SIG-M5 treated with dmso at 0.1 percent for 504 hours (cell line): Measurements from ENCODE around the gene RABGAP1.
A peak's percentile ranks its signal among the peaks of the same experiment; 100 is the strongest.
"Not testable (repeated sequence)": the region's sequence is repeated elsewhere in the genome, so short reads cannot be mapped to it uniquely, and the experiment has no call there.

Source experiments
- DNase-seq: peaks from one replicate; lab custom pipeline; 2025; ENCODE audit not compliant: unreplicated experiment; lab: John Stamatoyannopoulos, UW

RABGAP1 gene

GRCh38 chr9:122940749-122941581, at the start of gene RABGAP1:
Gene RABGAP1, plus strand, starts transcription at chr9:122941020. Its CDS starts 16,040 bp downstream, at chr9:122957060.
- DNase-seq, result peak; percentile 97

- DNase-seq, result no peak
These were observed 42.9 kb upstream of the RABGAP1 start for GRCh38 chr9:122897969-122898368.

GRCh38 chr9:122900791-122901190, 40.0 kb upstream of the RABGAP1 start:
- DNase-seq, result no peak

GRCh38 chr9:122904466-122904822, 36.4 kb upstream of the RABGAP1 start:
- DNase-seq, result no peak

- peak; percentile 99 for DNase-seq
These were observed 35.8 kb upstream of the RABGAP1 start, which contains the start of gene RC3H2 for GRCh38 chr9:122904823-122905710. Gene RC3H2, minus strand, starts transcription at chr9:122905359. Its CDS starts 7,850 bp downstream, at chr9:122897509.

- not testable (repeated sequence) for DNase-seq
These were observed 34.7 kb upstream of the RABGAP1 start for GRCh38 chr9:122906122-122906521.

- DNase-seq, result no peak
These were observed 28.2 kb upstream of the RABGAP1 start for GRCh38 chr9:122912671-122912963.

GRCh38 chr9:122912964-122913673, 27.7 kb upstream of the RABGAP1 start, which contains the start of gene ZBTB6:
Gene ZBTB6, minus strand, starts transcription at chr9:122913323. Its CDS starts 1,251 bp downstream, at chr9:122912072.
- peak; percentile 86 for DNase-seq

- DNase-seq, result no peak
These were observed 22.5 kb upstream of the RABGAP1 start for GRCh38 chr9:122918310-122918709.

GRCh38 chr9:122922713-122923112, 18.1 kb upstream of the RABGAP1 start:
- no peak for DNase-seq

- no peak for DNase-seq
These were observed 16.9 kb upstream of the RABGAP1 start for GRCh38 chr9:122923947-122924346.

- DNase-seq, result no peak
These were observed 10.9 kb upstream of the RABGAP1 start for GRCh38 chr9:122929796-122930354.

- no peak for DNase-seq
These were observed 10.1 kb upstream of the RABGAP1 start for GRCh38 chr9:122930541-122931225.

GRCh38 chr9:122931226-122932121, 9.3 kb upstream of the RABGAP1 start, which contains the start of gene ZBTB26:
Gene ZBTB26, minus strand, starts transcription at chr9:122931512. Its CDS starts 11,578 bp downstream, at chr9:122919934.
- peak; percentile 92 for DNase-seq

GRCh38 chr9:122936464-122936863, 4.4 kb upstream of the RABGAP1 start:
- DNase-seq, result no peak

- DNase-seq, result no peak
These were observed 3.9 kb upstream of the RABGAP1 start for GRCh38 chr9:122936883-122937282.

- DNase-seq, result peak; percentile 19
These were observed 1.2 kb upstream of the RABGAP1 start for GRCh38 chr9:122939601-122940000.

- no peak for DNase-seq
These were observed 419 bp upstream of the RABGAP1 start for GRCh38 chr9:122940454-122940748.

GRCh38 chr9:122941582-122942234, 888 bp downstream of the RABGAP1 start:
- DNase-seq, result peak; percentile 33
